MM.1S (cell line): ENCODE data around the gene CDC42EP5.

Experiments used
- DNase-seq: peaks from one replicate; pipeline ENCODE4 v3.0.0-alpha.2; 2015
- H2AFZ ChIP-seq: fragments of 300-600 bp; sonication (generic); 2 replicates; pipeline ENCODE4 v1.6.0; 2016; ENCODE audit warnings: antibody characterized with exemption, low read length
- H3F3A ChIP-seq: fragments of 300-600 bp; sonication (generic); 2 replicates; pipeline ENCODE4 v1.6.1; 2016; ENCODE audit warnings: mild to moderate bottlenecking, antibody characterized with exemption, low read length, moderate library complexity, mixed read lengths; ENCODE audit not compliant: insufficient read depth
- H3K27ac ChIP-seq: fragments of 300-600 bp; sonication (generic); 2 replicates; pipeline ENCODE4 v1.5.1; 2016; ENCODE audit warnings: mild to moderate bottlenecking, low read length
- H3K27me3 ChIP-seq: fragments of 300-600 bp; sonication (generic); replicated peaks from 2 replicates; pipeline ENCODE4 v1.6.0; 2016; ENCODE audit warnings: low read length; ENCODE audit not compliant: insufficient read depth
- H3K36me3 ChIP-seq: fragments of 300-600 bp; sonication (generic); replicated peaks from 2 replicates; pipeline ENCODE4 v1.6.1; 2016; ENCODE audit warnings: mild to moderate bottlenecking, low read length, mixed read lengths; ENCODE audit not compliant: insufficient read depth
- H3K4me1 ChIP-seq: fragments of 300-600 bp; sonication (generic); 2 replicates; pipeline ENCODE4 v1.6.1; 2016; ENCODE audit warnings: low read length, mixed read lengths
- H3K4me2 ChIP-seq: fragments of 300-600 bp; sonication (generic); 2 replicates; pipeline ENCODE4 v1.6.0; 2016; ENCODE audit warnings: low read depth, low read length
- H3K4me3 ChIP-seq: fragments of 300-600 bp; sonication (generic); 2 replicates; pipeline ENCODE4 v1.5.1; 2016; ENCODE audit warnings: low read length, mixed read lengths
- H3K79me2 ChIP-seq: fragments of 300-600 bp; sonication (generic); 2 replicates; pipeline ENCODE4 v1.6.1; 2016; ENCODE audit warnings: mixed run types, low read length, mixed read lengths
- H3K9ac ChIP-seq: fragments of 300-600 bp; sonication (generic); 2 replicates; pipeline ENCODE4 v1.6.1; 2016; ENCODE audit warnings: low read length, mixed read lengths
- H3K9me2 ChIP-seq: fragments of 300-600 bp; sonication (generic); replicated peaks from 2 replicates; pipeline ENCODE4 v1.6.1; 2016; ENCODE audit warnings: mild to moderate bottlenecking, low read length, mixed read lengths; ENCODE audit not compliant: insufficient read depth
- H3K9me3 ChIP-seq: fragments of 300-600 bp; sonication (generic); replicated peaks from 2 replicates; pipeline ENCODE4 v1.6.1; 2016; ENCODE audit warnings: mild to moderate bottlenecking, low read length, mixed read lengths; ENCODE audit not compliant: insufficient read depth
- H4K20me1 ChIP-seq: fragments of 300-600 bp; sonication (generic); 2 replicates; pipeline ENCODE4 v1.6.1; 2016; ENCODE audit warnings: mild to moderate bottlenecking, low read length, moderate library complexity, mixed read lengths; ENCODE audit not compliant: insufficient read depth
- CTCF ChIP-seq: fragments of 300-600 bp; sonication (generic); IDR thresholded peaks from 2 replicates; pipeline ENCODE4 v1.5.1; 2016; ENCODE audit warnings: antibody characterized with exemption, low read length, mixed read lengths
- EZH2 ChIP-seq: fragments of 300-600 bp; sonication (generic); optimal IDR thresholded peaks from 2 replicates; pipeline ENCODE3; 2017; ENCODE audit warnings: low read depth, mild to moderate bottlenecking, antibody characterized with exemption, low read length, mixed read lengths
- EZH2phosphoT487 ChIP-seq: fragments of 300-600 bp; sonication (generic); IDR thresholded peaks from 2 replicates; pipeline ENCODE4 v1.6.1; 2018; ENCODE audit warnings: antibody characterized with exemption, low read length

The CDC42EP5 gene

GRCh38 chr19:54452626-54453025 lies 20.5 kb downstream of the CDC42EP5 start:
- Histone ChIP-seq H3F3A (no peaks in the 10 kb centered on the region), H3K4me3 (no peak overlapping the region), H4K20me1 (peaks cover 19% of the 10 kb centered on the region), H3K9me3 (no peaks in the 10 kb centered on the region), H3K27ac (no peak overlapping the region), H3K36me3 (peaks cover 26% of the 10 kb centered on the region), H2AFZ (no peak overlapping the region), H3K9me2 (no peaks in the 10 kb centered on the region), H3K4me1 (peaks cover 5% of the 10 kb centered on the region; the same call in 1 of the 2 replicates), H3K27me3 (no peaks in the 10 kb centered on the region), H3K9ac (no peak overlapping the region), H3K79me2 (peaks cover 86% of the 10 kb centered on the region), H3K4me2 (no peak overlapping the region)
- no peak for TF ChIP-seq EZH2phosphoT487
- TF ChIP-seq CTCF = no peak
- TF ChIP-seq EZH2 = no peak
- DNase-seq = no peak

- Histone ChIP-seq H3K79me2 (peaks cover 90% of the 10 kb centered on the region), H3K9me3 (no peaks in the 10 kb centered on the region), H3K27me3 (no peaks in the 10 kb centered on the region), H3F3A (no peaks in the 10 kb centered on the region), H2AFZ (no peak overlapping the region), H3K27ac (no peak overlapping the region), H3K36me3 (peaks cover 26% of the 10 kb centered on the region), H3K9me2 (no peaks in the 10 kb centered on the region), H3K4me2 (no peak overlapping the region), H3K9ac (no peak overlapping the region), H3K4me3 (no peak overlapping the region), H3K4me1 (peaks cover 8% of the 10 kb centered on the region; the same call in 1 of the 2 replicates), H4K20me1 (peaks cover 19% of the 10 kb centered on the region)
- DNase-seq = no peak
- TF ChIP-seq CTCF (no peak), EZH2 (no peak), EZH2phosphoT487 (no peak)
Measured at GRCh38 chr19:54451997-54452396, 21.1 kb downstream of the CDC42EP5 start.

GRCh38 chr19:54451331-54451871 lies 21.7 kb downstream of the CDC42EP5 start:
- Histone ChIP-seq H3K27ac (no peak overlapping the region), H3K9me3 (no peaks in the 10 kb centered on the region), H3F3A (no peaks in the 10 kb centered on the region), H3K4me2 (peak overlapping the region; percentile 9; the same call in 1 of the 2 replicates), H3K9me2 (no peaks in the 10 kb centered on the region), H3K79me2 (peaks cover 93% of the 10 kb centered on the region), H3K4me1 (peaks cover 8% of the 10 kb centered on the region; the same call in 1 of the 2 replicates), H3K9ac (no peak overlapping the region), H3K36me3 (peaks cover 26% of the 10 kb centered on the region), H2AFZ (no peak overlapping the region), H4K20me1 (peaks cover 19% of the 10 kb centered on the region), H3K4me3 (no peak overlapping the region), H3K27me3 (no peaks in the 10 kb centered on the region)
- no peak for DNase-seq
- TF ChIP-seq CTCF (no peak), EZH2phosphoT487 (no peak), EZH2 (no peak)
